ENCODE results near the gene HSH2D.

DNA sequence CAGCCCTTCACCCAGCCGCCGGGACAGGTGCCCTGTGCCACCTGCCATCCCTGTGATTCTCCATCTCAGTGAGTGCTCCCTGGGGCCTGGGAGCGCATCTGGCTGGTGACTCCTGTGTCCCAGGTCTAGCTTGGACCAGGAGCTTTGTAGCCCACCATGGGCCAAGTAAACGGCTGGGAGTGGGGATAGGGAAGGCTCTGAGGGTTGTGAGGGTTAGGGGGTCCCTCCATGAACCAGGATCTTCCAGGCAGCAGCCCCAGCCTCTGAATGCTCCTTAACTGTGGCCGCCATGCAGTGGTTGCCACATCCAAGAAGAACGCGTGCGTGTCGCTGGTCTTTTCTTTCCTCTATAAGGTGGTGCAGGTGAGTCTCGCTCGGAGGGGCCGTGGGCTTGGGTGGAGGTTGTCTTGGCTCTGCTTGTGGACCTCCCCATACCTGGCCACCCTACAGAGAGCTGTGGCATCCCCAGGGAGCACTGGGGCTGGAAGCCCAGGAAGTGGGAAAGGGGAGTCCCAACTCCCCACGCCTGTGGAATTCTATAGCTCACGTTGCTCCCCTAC, 62.6 kb downstream of the HSH2D start:
- TF ChIP-seq, protein P1, sequence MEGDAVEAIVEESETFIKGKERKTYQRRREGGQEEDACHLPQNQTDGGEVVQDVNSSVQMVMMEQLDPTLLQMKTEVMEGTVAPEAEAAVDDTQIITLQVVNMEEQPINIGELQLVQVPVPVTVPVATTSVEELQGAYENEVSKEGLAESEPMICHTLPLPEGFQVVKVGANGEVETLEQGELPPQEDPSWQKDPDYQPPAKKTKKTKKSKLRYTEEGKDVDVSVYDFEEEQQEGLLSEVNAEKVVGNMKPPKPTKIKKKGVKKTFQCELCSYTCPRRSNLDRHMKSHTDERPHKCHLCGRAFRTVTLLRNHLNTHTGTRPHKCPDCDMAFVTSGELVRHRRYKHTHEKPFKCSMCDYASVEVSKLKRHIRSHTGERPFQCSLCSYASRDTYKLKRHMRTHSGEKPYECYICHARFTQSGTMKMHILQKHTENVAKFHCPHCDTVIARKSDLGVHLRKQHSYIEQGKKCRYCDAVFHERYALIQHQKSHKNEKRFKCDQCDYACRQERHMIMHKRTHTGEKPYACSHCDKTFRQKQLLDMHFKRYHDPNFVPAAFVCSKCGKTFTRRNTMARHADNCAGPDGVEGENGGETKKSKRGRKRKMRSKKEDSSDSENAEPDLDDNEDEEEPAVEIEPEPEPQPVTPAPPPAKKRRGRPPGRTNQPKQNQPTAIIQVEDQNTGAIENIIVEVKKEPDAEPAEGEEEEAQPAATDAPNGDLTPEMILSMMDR (IDR thresholded peaks at IDR 0.05): no peak
- TF ChIP-seq POLR2A (IDR thresholded peaks at IDR 0.05): no peak
- no peak for TF ChIP-seq POLR2AphosphoS5 (IDR thresholded peaks at IDR 0.05; ENCODE audit: insufficient read depth in 1 of 2, low read depth in 1 of 2)
